ENCODE results near the gene TLK1.

Gene TLK1

GRCh38 chr2:171174075-171174474, 13.4 kb upstream of the TLK1 start:
- DNase-seq (ENCODE audit: low read depth, low spot score) = no peak
- ChIA-PET POLR2A (no interaction called here), CTCF (interaction anchor here (0.9 to 1.5 kb wide), 5 partner anchors 10 to 357 kb away, joined by 3 to 9 read pairs (median 4); no protein-coding TSS in a partner anchor)
- no peak for TF ChIP-seq CTCF (IDR thresholded peaks at IDR 0.05; ENCODE audit: insufficient read depth, low read length, missing control alignments)
- no peak overlapping the region for H3K4me3 ChIP-seq (ENCODE audit: low read depth, low read length)

GRCh38 chr2:171173087-171173486, 12.4 kb upstream of the TLK1 start:
- no peak overlapping the region for H3K4me3 ChIP-seq (ENCODE audit: low read depth, low read length)
- CTCF ChIA-PET = interaction anchor here (1.2 to 1.5 kb wide), 2 partner anchors 32 to 243 kb away, joined by 4 to 9 read pairs; no protein-coding TSS in a partner anchor
- DNase-seq (ENCODE audit: low read depth, low spot score) = no peak
- POLR2A ChIA-PET = no interaction called here
- TF ChIP-seq CTCF (IDR thresholded peaks at IDR 0.05; ENCODE audit: insufficient read depth, low read length, missing control alignments) = no peak

- POLR2A ChIA-PET = no interaction called here
- no peak for DNase-seq (ENCODE audit: low read depth, low spot score)
- no peak overlapping the region for H3K4me3 ChIP-seq (ENCODE audit: low read depth, low read length)
- CTCF ChIA-PET = no interaction called here
- TF ChIP-seq CTCF (IDR thresholded peaks at IDR 0.05; ENCODE audit: insufficient read depth, low read length, missing control alignments) = no peak
Observed at GRCh38 chr2:171171808-171172207, 11.1 kb upstream of the TLK1 start.

- no peak for TF ChIP-seq CTCF (IDR thresholded peaks at IDR 0.05; ENCODE audit: insufficient read depth, low read length, missing control alignments)
- no peak for DNase-seq (ENCODE audit: low read depth, low spot score)
- no peak overlapping the region for H3K4me3 ChIP-seq (ENCODE audit: low read depth, low read length)
- POLR2A ChIA-PET = no interaction called here
- CTCF ChIA-PET = interaction anchor here (0.6 to 1.4 kb wide), 5 partner anchors 11 to 247 kb away, joined by 3 to 5 read pairs (median 3); no protein-coding TSS in a partner anchor
Observed at GRCh38 chr2:171169839-171170238, 9.1 kb upstream of the TLK1 start.

GRCh38 chr2:171169333-171169732, 8.6 kb upstream of the TLK1 start:
- POLR2A ChIA-PET = no interaction called here
- no peak overlapping the region for H3K4me3 ChIP-seq (ENCODE audit: low read depth, low read length)
- TF ChIP-seq CTCF (IDR thresholded peaks at IDR 0.05; ENCODE audit: insufficient read depth, low read length, missing control alignments) = no peak
- CTCF ChIA-PET = interaction anchor here (1.0 kb wide), 1 partner anchor 246 kb away, joined by 3 read pairs; no protein-coding TSS in a partner anchor
- DNase-seq (ENCODE audit: low read depth, low spot score) = no peak

GRCh38 chr2:171167352-171167997, 6.8 kb upstream of the TLK1 start:
- DNase-seq (ENCODE audit: low read depth, low spot score) = no peak
- ChIA-PET CTCF (no interaction called here), POLR2A (no interaction called here)
- no peak for TF ChIP-seq CTCF (IDR thresholded peaks at IDR 0.05; ENCODE audit: insufficient read depth, low read length, missing control alignments)
- no peak overlapping the region for H3K4me3 ChIP-seq (ENCODE audit: low read depth, low read length)
